ENCODE measurements around the gene H3-3A.

DNA sequence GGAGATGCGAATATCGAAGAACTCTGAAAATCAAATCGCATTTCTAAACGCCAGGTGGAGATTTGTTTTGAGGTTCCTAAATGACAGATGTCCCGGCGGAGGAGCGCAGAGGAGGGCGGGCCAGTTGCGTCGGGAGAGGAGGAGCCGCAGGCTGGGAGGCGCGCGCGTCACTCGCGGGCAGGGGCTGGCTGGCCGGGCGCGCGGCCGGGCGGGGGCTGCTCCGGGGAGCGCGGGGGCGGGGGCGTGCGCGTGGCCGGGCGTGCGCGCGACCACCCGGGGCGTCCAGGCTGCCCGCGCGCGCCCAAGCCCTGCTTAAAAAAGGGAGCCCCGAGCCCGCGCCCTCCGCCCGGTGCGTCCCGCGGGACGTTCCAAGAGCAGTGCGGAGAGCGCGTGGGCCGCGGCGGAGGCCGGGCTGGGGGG is 47.3 kb downstream of the H3-3A start:
- TF ChIP-seq POLR2A (IDR thresholded peaks at IDR 0.05; ENCODE audit: low read length), result no peak
- no peak for TF ChIP-seq GATA1 (IDR thresholded peaks at IDR 0.05; ENCODE audit: low read depth, low read length)

Measured in erythroblast (primary cell).